Epidermal melanocyte (primary cell): ENCODE results near the gene SLC25A12.
"Not testable (repeated sequence)": the region's sequence is repeated elsewhere in the genome, so short reads cannot be mapped to it uniquely, and the experiment has no call there.

Experiments
- DNase-seq: peaks from one replicate; pipeline ENCODE4 v3.0.0; 2011; ENCODE audit warnings: low spot score; ENCODE audit not compliant: insufficient read length

The SLC25A12 gene

DNA sequence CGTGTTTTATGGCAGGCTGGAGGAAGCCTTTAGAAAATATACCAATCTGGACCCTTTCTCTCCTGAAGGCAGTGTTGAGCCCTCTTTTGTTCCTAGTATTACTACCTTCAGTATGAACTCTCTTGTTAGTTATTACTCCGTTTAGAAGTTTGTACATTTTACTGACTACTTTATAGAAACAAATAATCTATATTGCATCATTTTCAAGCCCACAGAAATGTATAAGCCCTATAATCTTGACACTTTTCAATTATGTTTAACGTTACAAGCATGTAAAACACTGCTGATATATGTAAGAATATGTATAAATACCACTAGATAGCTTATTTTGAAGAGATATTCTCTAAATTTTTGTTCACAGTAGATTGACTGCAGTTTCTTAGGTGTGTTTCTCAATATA lies 64.0 kb downstream of the SLC25A12 start:
- DNase-seq = no peak

DNA sequence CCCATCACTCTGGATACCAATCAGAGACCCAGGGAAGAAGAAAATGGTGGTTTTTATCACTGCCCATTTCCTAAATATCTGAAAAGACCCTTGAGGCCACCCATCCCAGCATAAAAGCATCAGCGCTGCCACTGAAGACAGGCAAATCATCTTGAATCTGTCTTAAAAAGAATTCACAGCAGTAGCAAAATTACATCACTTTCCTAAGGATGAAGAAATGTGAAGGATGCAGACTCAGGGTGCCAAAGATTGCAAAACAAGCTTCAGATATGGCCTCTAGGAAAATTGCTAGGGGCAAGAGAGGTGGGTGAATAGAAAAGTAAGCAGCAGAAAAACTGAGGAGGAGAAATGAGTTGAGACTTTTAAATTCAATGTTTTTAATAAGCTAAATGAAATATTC lies 70.0 kb downstream of the SLC25A12 start:
- DNase-seq = no peak

GRCh38 chr2:171822525-171823322 lies 71.3 kb downstream of the SLC25A12 start:
- DNase-seq = no peak

DNA sequence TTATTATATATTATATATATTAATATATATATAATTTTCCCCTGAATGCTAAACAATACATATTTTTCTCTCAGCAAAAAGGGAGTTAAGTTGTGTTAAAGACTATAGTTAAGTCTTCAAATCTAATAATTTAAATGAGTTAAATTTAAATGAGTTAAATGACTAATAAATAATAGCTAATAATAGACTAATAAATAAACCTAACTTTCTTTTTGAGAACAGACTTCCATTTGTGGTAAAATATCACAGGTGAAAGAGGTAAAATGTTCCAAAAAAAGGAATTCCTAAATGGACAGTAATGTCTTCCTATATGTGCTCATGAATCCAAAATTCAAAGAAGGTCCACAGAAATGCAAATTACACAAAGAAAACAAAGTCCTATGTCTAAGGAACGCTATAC lies 74.6 kb downstream of the SLC25A12 start:
- DNase-seq = no peak

- DNase-seq = no peak
These were observed 79.2 kb downstream of the SLC25A12 start for GRCh38 chr2:171814883-171815282.

DNA sequence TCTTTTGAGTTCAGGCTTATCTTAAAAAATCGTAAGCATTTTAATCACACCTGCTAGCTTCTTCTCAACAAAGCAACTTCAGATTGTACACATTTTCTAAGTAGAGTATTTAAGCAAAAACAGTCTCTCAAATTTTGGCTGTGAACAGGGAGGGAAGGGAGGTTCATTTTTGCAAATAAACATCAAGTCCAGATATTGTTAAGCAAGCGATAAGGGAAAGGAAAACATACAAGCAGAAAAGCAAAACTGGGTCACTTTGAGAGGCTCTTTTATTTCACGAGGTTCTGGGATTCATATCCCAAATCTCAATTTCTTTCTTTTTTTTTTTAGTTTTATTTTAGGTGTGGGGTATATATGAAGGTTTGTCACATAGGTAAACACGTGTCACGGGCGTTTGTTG lies 79.9 kb downstream of the SLC25A12 start:
- no peak for DNase-seq

DNA sequence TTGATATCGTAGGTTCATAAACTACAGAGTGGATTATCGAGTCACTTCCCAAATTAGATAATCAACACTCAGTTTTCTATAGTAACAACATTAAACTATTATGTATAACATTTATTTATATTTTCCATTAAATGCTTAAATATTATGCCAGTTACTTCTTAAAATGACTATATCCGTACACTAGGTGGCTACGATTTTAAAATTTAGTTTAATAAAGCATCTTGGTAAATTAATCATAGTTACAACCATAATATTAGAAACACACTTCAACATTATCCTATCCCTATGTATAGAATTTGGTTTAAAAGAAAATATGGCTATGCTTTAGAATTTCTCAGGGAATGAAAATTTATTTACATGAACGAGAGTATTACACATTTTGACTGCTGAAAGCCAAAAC lies 80.3 kb downstream of the SLC25A12 start:
- DNase-seq = no peak

GRCh38 chr2:171813126-171813525 lies 80.9 kb downstream of the SLC25A12 start:
- no peak for DNase-seq

DNA sequence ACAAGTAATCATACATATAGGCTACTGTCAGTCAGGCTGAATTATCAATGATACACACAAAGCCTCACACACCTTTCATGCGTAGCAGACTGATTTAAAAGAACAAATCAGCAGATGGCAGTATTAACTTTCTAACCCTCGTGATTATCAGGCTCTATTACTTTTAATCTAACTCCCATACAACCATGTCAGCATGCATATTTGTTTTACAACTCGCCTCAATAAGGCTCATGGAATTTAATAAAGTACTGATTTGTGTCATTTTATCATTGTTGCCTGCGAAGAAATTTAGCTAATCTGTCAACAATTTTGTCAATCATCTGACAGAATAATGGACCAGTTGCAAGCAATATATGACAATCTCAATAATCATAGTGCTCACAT lies 82.8 kb downstream of the SLC25A12 start:
- DNase-seq = no peak

DNA sequence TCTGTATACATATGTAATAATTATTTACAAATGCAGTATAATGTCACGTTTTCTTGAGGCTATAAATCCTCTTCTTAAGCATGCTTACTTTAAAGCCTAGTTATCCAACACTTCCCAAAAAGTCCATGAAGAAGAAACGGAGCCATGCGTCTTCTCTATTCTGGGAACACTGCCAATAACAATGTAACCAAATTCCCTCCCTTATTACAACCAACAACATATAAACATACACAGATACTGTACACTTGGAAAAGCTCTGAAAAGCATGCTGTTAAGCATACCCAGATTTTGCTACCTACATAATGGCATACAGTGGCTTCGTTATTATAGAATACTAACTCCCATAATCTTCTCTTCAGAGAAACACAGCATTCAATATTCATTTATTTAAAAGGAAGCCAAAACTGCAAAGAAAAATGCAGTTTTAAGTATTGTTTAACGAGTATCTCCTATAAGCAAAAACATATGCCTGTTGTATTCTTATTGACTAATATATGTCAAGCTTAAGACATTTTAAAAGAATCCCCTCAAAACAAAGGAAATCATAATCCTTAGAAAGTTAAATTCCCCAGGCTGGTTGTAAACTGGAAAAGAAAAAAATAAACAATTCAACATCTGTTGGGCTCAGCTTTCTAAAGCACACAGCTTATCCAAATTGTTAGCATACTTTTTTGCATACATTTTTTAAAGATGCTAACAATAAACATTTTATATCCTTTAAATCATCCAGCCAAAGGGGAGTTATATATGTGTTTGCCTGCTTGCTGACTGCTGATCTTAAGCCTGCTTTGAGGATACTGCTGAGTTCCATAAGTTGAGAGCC lies 83.4 kb downstream of the SLC25A12 start:
- DNase-seq = no peak

DNA sequence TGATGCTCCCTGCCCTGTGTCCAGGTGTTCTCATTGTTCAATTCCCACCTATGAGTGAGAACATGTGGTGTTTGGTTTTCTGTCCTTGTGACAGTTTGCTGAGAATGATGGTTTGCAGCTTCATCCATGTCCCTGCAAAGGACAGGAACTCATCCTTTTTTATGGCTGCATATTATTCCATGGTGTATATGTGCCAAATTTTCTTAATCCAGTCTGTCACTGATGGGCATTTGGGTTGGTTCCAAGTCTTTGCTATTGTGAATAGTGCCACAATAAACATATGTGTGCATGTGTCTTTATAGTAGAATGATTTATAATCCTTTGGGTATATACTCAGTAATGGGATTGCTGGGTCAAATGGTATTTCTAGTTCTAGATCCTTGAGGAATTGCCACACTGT lies 85.2 kb downstream of the SLC25A12 start:
- DNase-seq = not testable (repeated sequence)

DNA sequence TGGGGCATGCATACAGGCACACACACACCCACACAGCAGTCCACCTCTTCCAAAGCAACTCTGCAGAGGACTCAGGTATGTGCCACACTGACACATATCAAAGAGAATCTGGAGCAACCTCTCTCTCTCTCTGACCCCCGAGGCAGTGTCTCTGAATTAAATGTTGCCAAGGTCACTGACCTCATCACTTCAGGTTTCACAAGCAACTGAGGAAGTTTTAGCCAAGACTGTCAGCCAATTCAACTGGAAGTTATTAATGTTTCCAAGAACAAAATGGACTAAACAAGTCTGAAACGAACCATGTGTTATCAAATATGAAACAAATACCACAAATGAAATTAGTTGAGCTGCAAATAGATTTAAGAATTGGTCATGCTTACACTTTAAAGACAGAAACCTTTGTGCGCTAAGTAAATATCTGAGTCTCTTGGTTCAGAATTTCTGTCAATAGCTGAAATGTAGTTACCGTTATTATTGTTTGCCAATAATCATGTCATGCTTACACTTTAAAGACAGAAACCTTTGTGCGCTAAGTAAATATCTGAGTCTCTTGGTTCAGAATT lies 86.1 kb downstream of the SLC25A12 start:
- DNase-seq = no peak

DNA sequence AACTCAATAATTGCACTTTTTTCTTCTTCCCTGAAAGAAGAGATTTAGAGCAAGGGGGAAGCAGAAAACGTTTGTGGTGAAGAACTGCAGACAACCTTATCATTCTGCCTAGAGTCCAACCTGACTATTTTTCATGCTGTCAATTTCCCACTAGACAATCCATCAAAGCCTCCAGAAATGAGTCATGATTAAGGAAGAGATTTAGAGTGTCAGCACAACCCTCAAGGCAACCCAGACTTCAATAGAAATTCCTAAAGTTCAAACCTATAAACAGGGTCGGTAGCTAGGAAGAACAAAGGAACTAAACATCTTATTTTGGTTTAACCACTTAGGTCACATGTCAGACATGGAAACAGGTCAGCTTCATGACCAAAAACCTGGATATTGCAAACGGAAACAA lies 86.9 kb downstream of the SLC25A12 start:
- DNase-seq = no peak

DNA sequence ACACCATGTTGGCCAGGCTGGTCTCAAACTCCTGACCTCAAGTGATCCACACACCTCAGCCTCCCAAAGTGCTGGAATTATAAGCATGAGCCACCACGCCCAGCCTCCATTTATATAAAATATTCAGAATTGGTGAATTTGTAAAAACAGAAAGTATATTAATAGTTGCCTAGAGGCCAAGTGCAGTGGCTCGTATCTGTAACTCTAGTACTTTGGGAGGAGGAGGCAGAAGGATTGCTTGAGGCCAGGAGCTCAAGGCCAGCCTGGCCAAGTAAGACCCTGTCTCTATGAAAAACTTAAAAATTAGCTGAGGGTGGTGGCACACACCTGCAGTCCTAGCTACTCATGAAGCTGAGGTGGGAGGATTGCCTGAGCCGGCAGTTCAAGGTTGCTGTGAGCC lies 89.6 kb downstream of the SLC25A12 start:
- no peak for DNase-seq

DNA sequence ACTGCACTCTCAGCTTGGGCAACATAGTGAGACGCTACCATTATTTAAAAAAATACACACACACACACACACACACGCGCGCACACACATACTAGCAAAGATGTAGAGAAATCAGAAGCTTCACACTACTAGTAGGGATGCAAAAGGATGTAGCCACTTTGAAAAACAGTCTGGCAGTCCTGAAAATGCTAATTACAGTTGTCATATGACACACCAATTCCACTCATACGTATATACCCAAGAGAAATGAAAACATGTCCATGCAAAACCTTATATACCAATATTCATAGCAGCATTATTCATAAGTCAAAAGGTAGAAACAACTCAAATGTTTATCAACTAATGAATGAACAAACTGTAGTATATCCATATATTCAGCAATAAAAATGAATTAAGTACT lies 90.3 kb downstream of the SLC25A12 start:
- no peak for DNase-seq

GRCh38 chr2:171800639-171801038 lies 93.4 kb downstream of the SLC25A12 start:
- DNase-seq = no peak

DNA sequence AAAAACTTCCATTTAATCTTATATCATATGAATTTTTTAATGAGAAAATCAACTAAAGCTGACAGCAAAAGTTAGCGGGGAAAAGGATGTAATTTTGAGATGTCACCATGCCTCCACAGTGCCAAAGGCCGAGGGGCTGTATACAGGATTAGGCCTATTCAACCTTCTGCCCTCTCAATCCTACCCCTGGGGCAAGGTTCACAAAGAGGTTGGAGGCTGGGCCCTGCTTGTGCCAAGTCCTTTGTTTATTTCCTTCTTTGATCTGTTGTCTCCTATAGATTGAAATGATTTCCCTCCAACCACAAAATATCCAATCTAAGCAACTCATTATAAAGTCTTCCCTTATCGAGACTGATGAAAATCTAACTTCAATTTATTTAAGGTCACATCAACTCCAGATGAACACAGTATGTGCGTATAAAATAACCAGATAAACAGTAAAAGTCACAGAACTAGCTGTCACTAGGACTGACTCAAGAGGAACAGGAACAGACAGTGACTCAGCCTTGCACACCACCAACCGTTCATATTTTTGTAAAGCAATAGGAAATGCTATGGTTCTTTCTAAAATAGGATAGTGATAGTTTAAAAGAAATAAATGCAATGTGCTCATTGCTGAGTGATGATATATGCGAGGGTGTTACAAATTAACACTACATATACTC lies 95.8 kb downstream of the SLC25A12 start:
- DNase-seq = no peak

DNA sequence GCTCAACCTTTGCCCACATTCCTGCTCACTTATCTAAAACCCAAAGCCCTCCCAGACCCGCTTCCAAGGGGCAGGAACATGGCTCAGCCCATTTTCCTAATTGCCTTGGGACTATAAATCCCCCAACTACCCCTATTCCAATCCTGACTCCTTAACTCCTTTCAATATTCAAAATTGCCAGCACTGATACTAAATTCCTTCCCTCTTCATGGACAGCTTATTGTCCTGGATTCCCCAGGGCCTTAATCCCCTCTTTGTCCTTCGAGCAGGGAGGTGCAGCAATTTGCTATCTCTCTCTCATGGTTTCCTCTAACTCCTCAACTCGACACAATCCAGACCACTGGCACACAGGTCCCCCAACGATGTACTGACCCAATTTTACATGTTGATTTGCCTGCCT lies 99.1 kb downstream of the SLC25A12 start:
- DNase-seq = no peak

- DNase-seq = no peak
These were observed 100.1 kb downstream of the SLC25A12 start for GRCh38 chr2:171793691-171794678.

- DNase-seq = no peak
These were observed 101.0 kb downstream of the SLC25A12 start for GRCh38 chr2:171792886-171793580.
